Activated T-cell treated with anti-CD3 and anti-CD28 coated beads, Interleukin-2, amount 50 U/mL, for 1 hour (primary cell): ENCODE results near the gene MEG3.

Source experiments
- DNase-seq: peaks from one replicate; pipeline ENCODE4 v3.0.0-alpha.2; 2020

Gene MEG3

GRCh38 chr14:100901391-100902183, 75.7 kb downstream of the MEG3 start:
- no peak for DNase-seq

GRCh38 chr14:100902295-100903133, 76.6 kb downstream of the MEG3 start:
- no peak for DNase-seq

GRCh38 chr14:100903134-100903468, 77.2 kb downstream of the MEG3 start:
- no peak for DNase-seq

GRCh38 chr14:100903672-100904185, 77.8 kb downstream of the MEG3 start, which contains the start of gene RTL1:
TSS of gene RTL1 (minus strand) at chr14:100903722. CDS start at chr14:100884788, 18,934 bp downstream.
- no peak for DNase-seq

- no peak for DNase-seq
Measured at GRCh38 chr14:100904307-100905087, 78.6 kb downstream of the MEG3 start.

- DNase-seq, result no peak
Measured at GRCh38 chr14:100905166-100905565, 79.2 kb downstream of the MEG3 start.

- no peak for DNase-seq
Measured at GRCh38 chr14:100906420-100906819, 80.5 kb downstream of the MEG3 start.

- no peak for DNase-seq
Measured at GRCh38 chr14:100907240-100907639, 81.3 kb downstream of the MEG3 start.

- no peak for DNase-seq
Measured at GRCh38 chr14:100909439-100909838, 83.5 kb downstream of the MEG3 start.
